Urothelium cell line (cell line): ENCODE results near the gene TMEM100.

Source experiments
- DNase-seq: peaks from one replicate; pipeline ENCODE4 v3.0.0; 2011; ENCODE audit warnings: low spot score, mixed read lengths
- FAIRE-seq: peaks from 2 replicates; lab custom pipeline; 2011; peaks lifted over from hg19 to GRCh38; lab: Jason Lieb, UNC

Gene TMEM100, protein sequence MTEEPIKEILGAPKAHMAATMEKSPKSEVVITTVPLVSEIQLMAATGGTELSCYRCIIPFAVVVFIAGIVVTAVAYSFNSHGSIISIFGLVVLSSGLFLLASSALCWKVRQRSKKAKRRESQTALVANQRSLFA

DNA sequence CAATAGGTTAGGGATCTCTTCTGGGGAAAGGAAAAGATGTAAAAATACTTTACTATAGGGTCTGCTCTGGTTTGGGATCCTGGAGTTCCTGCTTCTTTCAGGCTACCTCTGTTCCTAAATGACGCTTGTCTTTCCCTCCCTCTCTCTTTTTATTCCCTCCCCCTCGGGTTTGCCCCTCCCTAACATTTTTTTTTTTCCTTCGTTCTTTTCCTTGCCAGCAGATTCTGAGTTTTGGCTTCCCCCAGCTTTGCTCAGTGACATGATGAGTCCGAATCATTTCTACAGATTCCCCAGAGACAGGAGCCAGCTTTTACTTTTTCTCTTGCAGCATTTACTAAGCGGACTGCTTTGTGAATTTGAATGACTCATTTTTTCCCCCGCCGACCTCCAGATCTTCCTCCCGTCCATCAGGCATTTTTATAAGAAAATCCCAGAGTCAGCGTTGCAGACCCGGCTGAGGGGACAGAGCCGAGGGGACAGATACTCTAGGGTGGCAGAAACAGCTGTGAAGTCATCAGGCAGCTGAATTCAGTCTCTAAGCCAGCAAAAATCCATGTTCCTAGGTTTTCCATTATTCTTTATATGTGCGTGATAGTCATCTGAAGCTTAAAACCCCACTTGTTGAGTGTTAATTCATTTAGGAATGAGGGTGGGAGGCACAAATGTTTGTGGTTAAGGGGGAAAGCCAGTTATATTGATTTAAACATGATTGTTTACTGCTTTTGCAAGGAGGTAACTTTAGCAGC is at the start of gene TMEM100:
Gene TMEM100 (minus strand): TSS at position 123 of the 746 bp plus-strand sequence. CDS start 1,794 bp downstream, outside the sequence.
- FAIRE-seq: peak; percentile 20
- peak; percentile 62 for DNase-seq

GRCh38 chr17:55772086-55772485 is 49.4 kb upstream of the TMEM100 start:
- FAIRE-seq: no peak
- DNase-seq: no peak

- peak; percentile 65 for DNase-seq
- no peak for FAIRE-seq
Measured at GRCh38 chr17:55770196-55770870, 47.7 kb upstream of the TMEM100 start.

DNA sequence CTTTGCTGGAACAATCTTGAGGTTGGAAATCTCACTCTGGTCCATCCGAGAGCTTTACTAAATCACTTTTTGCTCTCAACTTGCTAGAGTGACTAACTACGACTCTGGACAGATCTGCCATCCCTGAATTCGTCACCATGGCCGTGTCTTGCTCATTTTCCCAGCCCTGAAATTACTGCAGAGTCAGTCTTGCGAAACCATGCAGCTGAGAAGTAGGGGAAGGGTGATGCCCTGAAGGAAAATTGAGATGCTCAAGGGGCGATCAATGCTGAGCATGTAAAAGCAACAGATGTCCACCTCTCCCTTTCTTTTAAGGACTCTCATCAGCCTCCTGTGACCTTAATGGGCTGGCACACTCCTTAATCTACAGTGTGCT is 46.9 kb upstream of the TMEM100 start:
- no peak for FAIRE-seq
- DNase-seq: no peak

DNA sequence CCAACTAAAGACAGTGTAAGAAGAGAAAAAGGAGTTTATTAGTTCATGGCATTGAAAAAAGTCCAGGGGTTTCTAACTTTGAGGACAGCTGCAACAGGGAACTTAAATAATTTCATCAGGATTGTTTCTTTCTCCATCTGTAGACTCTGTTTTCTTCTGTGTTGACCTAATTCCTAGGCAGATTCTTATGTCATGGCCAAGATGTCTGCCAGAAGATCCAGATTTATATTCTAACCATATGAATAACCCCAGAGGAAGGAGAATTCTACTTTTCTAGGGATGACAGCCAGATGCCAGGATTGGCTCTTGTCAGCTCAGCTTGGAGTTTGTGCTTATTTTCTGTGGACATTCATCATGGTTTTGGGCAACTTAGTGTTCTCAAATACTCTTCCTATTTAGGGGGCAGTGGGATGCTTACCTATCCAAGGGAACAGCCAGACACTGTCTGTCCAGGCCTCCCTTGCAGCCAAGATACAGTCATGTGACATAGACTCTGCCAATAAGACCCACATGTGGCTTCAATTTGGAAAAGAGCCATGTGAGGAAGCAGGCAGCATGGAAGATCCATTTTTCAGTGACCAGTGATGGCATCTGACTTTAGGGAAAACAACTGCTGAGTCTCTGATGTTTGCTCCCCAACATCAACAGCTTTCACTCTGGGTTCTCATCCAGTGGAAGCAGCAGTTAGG is 46.4 kb upstream of the TMEM100 start:
- FAIRE-seq (no peak), DNase-seq (no peak)

- DNase-seq (no peak), FAIRE-seq (no peak)
Measured at GRCh38 chr17:55765472-55765871, 42.8 kb upstream of the TMEM100 start.

DNA sequence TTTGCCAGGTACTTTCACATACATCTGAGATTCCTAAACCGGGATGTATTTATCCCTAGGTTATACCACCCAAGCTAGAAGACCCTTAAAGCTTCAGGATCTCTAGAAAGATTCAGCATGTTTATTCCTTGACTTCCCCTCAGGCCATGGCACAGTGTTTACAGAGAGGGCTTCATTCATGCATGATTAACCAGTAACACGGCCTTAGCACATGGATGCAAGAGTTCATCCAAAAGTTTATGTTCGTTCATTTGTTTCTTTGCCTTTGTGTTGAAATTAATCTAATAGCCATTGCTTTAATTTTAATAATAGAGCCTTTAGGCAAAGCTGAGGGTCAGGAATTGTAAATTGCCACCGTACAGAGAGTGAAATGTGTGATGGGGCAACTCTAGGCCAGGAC is 41.9 kb upstream of the TMEM100 start:
- no peak for DNase-seq
- FAIRE-seq: no peak

- FAIRE-seq (no peak), DNase-seq (no peak)
Measured at GRCh38 chr17:55763856-55764255, 41.2 kb upstream of the TMEM100 start.

GRCh38 chr17:55762086-55762858 is 39.6 kb upstream of the TMEM100 start:
- no peak for DNase-seq
- FAIRE-seq: no peak

DNA sequence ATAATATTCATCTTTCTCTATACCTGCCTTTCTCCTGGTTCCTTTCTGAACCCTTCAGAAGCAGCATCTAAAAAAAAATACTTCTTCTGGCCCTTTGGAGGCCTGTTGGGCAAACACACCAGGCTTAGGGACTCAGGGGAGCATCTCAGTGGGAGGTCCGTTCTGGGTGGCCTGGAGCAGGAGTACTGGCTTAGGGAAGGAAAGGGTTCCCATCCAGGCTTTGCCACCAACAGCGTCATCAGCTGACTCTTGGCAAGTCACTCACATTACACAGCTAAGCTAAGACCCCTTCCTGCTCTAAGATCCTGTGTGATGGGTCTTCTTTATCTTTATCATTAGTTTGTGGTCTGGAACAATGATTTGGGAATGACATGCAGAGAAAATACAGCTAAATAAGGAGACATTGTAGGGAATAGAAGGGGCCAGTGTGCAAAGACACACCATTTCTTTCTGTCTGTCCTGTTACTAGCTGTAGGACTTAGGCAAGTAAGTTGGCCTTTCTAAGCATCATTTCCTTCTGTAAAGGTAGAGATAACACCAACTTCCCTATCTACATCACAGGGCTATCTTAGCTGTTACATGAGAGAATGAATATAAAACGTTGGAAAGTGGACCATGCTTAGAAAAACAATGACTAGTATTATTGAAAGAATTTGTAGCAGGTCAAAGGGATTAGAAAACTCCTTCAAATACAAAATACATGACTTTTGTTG is 38.1 kb upstream of the TMEM100 start:
- DNase-seq: no peak
- FAIRE-seq: no peak

GRCh38 chr17:55758171-55758570 is 35.5 kb upstream of the TMEM100 start:
- DNase-seq (no peak), FAIRE-seq (no peak)

- DNase-seq (no peak), FAIRE-seq (no peak)
Measured at GRCh38 chr17:55757659-55758058, 35.0 kb upstream of the TMEM100 start.

DNA sequence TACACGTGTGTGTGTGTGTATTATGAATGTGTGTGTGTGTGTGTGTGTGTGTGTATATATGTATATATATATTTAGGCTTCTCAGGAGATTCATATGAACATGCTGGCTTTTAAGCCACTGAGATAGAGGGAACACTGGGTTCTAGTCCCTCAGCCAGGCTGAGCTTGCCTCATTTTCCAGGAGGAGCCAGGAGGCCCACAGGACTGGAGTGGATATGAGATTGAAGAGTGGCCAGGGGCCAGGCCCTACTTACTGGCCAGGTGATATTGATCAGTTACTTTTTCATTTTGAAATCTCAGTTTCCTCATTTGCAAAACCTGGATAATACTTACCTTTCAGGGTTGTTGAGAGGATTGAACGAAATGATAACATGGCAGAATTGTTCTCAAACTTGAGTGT is 34.0 kb upstream of the TMEM100 start:
- DNase-seq (no peak), FAIRE-seq (no peak)

DNA sequence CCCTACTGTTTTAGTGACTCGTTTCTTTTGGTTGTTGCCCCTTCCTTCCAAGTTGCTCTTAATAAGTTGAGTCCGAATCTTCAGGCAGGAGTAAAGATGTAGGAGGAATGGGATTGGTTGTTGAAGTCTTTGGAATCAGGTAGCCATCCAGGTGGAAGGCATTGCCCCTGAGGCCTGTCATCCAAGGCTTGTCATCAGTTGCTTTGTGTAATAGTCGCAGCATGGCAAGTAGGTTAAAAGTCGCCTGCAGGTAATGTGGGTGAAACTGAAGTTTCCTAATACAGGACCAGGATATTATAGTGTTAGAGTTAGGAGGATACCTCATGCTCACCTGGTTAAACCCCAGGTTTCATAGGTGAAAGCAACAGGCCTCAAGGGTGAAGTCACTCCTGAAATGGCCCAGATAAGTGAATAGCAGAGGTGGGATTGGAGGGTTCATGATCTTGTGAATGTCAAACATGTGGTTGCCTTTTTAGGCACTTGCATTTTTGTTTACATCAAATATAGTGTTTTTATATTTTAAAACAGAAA is 29.1 kb upstream of the TMEM100 start:
- FAIRE-seq (no peak), DNase-seq (no peak)

- DNase-seq: peak; percentile 96
- no peak for FAIRE-seq
Measured at GRCh38 chr17:55750750-55751657, 28.3 kb upstream of the TMEM100 start, which contains the start of gene PCTP. Gene PCTP (plus strand): TSS chr17:55751051. CDS start chr17:55751104, 53 bp downstream.

- DNase-seq (no peak), FAIRE-seq (no peak)
Measured at GRCh38 chr17:55749985-55750384, 27.3 kb upstream of the TMEM100 start.

- DNase-seq (no peak), FAIRE-seq (no peak)
Measured at GRCh38 chr17:55748841-55749240, 26.2 kb upstream of the TMEM100 start.

GRCh38 chr17:55747209-55747608 is 24.5 kb upstream of the TMEM100 start:
- DNase-seq (no peak), FAIRE-seq (no peak)

GRCh38 chr17:55746466-55746865 is 23.8 kb upstream of the TMEM100 start:
- no peak for FAIRE-seq
- DNase-seq: no peak
